Dendritic cell treated with granulocyte-macrophage colony-stimulating factor and Interleukin-4, amounts not matched to agents 40 ng/mL and 50 ng/mL, for 4 days (primary cell): ENCODE results near the gene NEMP2.
"Not testable (repeated sequence)": the region's sequence is repeated elsewhere in the genome, so short reads cannot be mapped to it uniquely, and the experiment has no call there.

Experiments
- H3K27ac Mint-ChIP-seq: one replicate; pipeline ENCODE4 v1.8.0; 2022; ENCODE audit warnings: mild to moderate bottlenecking, mixed read lengths
- H3K27me3 Mint-ChIP-seq: one replicate; pipeline ENCODE4 v1.8.0; 2022; ENCODE audit warnings: mild to moderate bottlenecking, mixed read lengths
- H3K36me3 Mint-ChIP-seq: one replicate; pipeline ENCODE4 v1.8.0; 2022; ENCODE audit warnings: low read depth, mixed read lengths
- H3K4me1 Mint-ChIP-seq: one replicate; pipeline ENCODE4 v1.8.0; 2022; ENCODE audit warnings: low read depth, mixed read lengths
- H3K4me3 Mint-ChIP-seq: one replicate; pipeline ENCODE4 v1.8.0; 2022; ENCODE audit warnings: mild to moderate bottlenecking, moderate library complexity, mixed read lengths
- H3K9me3 Mint-ChIP-seq: one replicate; pipeline ENCODE4 v1.8.0; 2022; ENCODE audit warnings: mixed read lengths
- intact Hi-C: fragments of 100-400 bp; cut with micrococcal nuclease; formaldehyde crosslinking; loops from one replicate; pipeline ENCODE4 v1.15.0; 2022

Gene NEMP2

GRCh38 chr2:190527214-190527613 lies 7.3 kb downstream of the NEMP2 start:
- Mint-ChIP-seq H3K9me3 (no peaks in the 10 kb centered on the region), H3K27ac (no peak overlapping the region), H3K36me3 (no peaks in the 10 kb centered on the region), H3K4me1 (peaks cover 55% of the 10 kb centered on the region), H3K4me3 (no peak overlapping the region), H3K27me3 (no peaks in the 10 kb centered on the region)
- intact Hi-C loops, result no loop called here

GRCh38 chr2:190526105-190526750 lies 8.3 kb downstream of the NEMP2 start:
- peaks cover 58% of the 10 kb centered on the region for H3K4me1 Mint-ChIP-seq
- H3K4me3 Mint-ChIP-seq, result peak overlapping the region; percentile 48
- no peaks in the 10 kb centered on the region for H3K9me3 Mint-ChIP-seq
- no peaks in the 10 kb centered on the region for H3K27me3 Mint-ChIP-seq
- intact Hi-C loops, result no loop called here
- H3K36me3 Mint-ChIP-seq, result no peaks in the 10 kb centered on the region
- H3K27ac Mint-ChIP-seq, result peak overlapping the region; percentile 74

GRCh38 chr2:190524928-190525327 lies 9.6 kb downstream of the NEMP2 start:
- Mint-ChIP-seq H3K27ac (no peak overlapping the region), H3K36me3 (no peaks in the 10 kb centered on the region), H3K4me1 (peaks cover 60% of the 10 kb centered on the region), H3K4me3 (no peak overlapping the region), H3K27me3 (no peaks in the 10 kb centered on the region), H3K9me3 (no peaks in the 10 kb centered on the region)
- intact Hi-C loops, result no loop called here

- no peak overlapping the region for H3K27ac Mint-ChIP-seq
- H3K27me3 Mint-ChIP-seq, result no peaks in the 10 kb centered on the region
- no peaks in the 10 kb centered on the region for H3K9me3 Mint-ChIP-seq
- no peaks in the 10 kb centered on the region for H3K36me3 Mint-ChIP-seq
- H3K4me3 Mint-ChIP-seq, result no peak overlapping the region
- intact Hi-C loops, result no loop called here
- peaks cover 13% of the 10 kb centered on the region for H3K4me1 Mint-ChIP-seq
Measured at GRCh38 chr2:190519975-190520767, 14.4 kb downstream of the NEMP2 start.

GRCh38 chr2:190517468-190517867 lies 17.1 kb downstream of the NEMP2 start:
- H3K9me3 Mint-ChIP-seq, result no peaks in the 10 kb centered on the region
- H3K4me3 Mint-ChIP-seq, result no peak overlapping the region
- peaks cover 6% of the 10 kb centered on the region for H3K36me3 Mint-ChIP-seq
- H3K27me3 Mint-ChIP-seq, result no peaks in the 10 kb centered on the region
- H3K4me1 Mint-ChIP-seq, result peaks cover 13% of the 10 kb centered on the region
- intact Hi-C loops, result no loop called here
- H3K27ac Mint-ChIP-seq, result no peak overlapping the region

GRCh38 chr2:190515687-190516086 lies 18.8 kb downstream of the NEMP2 start:
- no peak overlapping the region for H3K4me3 Mint-ChIP-seq
- no peaks in the 10 kb centered on the region for H3K27me3 Mint-ChIP-seq
- peaks cover 4% of the 10 kb centered on the region for H3K4me1 Mint-ChIP-seq
- intact Hi-C loops, result no loop called here
- H3K9me3 Mint-ChIP-seq, result no peaks in the 10 kb centered on the region
- H3K27ac Mint-ChIP-seq, result no peak overlapping the region
- H3K36me3 Mint-ChIP-seq, result peaks cover 6% of the 10 kb centered on the region

GRCh38 chr2:190514676-190515075 lies 19.8 kb downstream of the NEMP2 start:
- H3K36me3 Mint-ChIP-seq, result peaks cover 13% of the 10 kb centered on the region
- no peak overlapping the region for H3K4me3 Mint-ChIP-seq

GRCh38 chr2:190513877-190514276 lies 20.6 kb downstream of the NEMP2 start:
- Mint-ChIP-seq H3K4me3 (no peak overlapping the region), H3K36me3 (peaks cover 21% of the 10 kb centered on the region), H3K4me1 (no peaks in the 10 kb centered on the region), H3K9me3 (no peaks in the 10 kb centered on the region), H3K27ac (no peak overlapping the region), H3K27me3 (no peaks in the 10 kb centered on the region)
- intact Hi-C loops, result no loop called here

More at GRCh38 chr2:190514676-190515075, 19.8 kb downstream of the NEMP2 start:
- intact Hi-C loops, result no loop called here
- H3K9me3 Mint-ChIP-seq, result no peaks in the 10 kb centered on the region
- no peak overlapping the region for H3K27ac Mint-ChIP-seq
- no peaks in the 10 kb centered on the region for H3K27me3 Mint-ChIP-seq
- no peaks in the 10 kb centered on the region for H3K4me1 Mint-ChIP-seq

- Mint-ChIP-seq H3K27ac (no peak overlapping the region), H3K36me3 (peaks cover 23% of the 10 kb centered on the region), H3K27me3 (no peaks in the 10 kb centered on the region), H3K4me3 (no peak overlapping the region), H3K4me1 (no peaks in the 10 kb centered on the region), H3K9me3 (no peaks in the 10 kb centered on the region)
- intact Hi-C loops, result no loop called here
Measured at GRCh38 chr2:190512539-190513095, 21.9 kb downstream of the NEMP2 start.

GRCh38 chr2:190511104-190511503 lies 23.4 kb downstream of the NEMP2 start:
- no peaks in the 10 kb centered on the region for H3K9me3 Mint-ChIP-seq
- no peaks in the 10 kb centered on the region for H3K4me1 Mint-ChIP-seq
- intact Hi-C loops, result no loop called here
- no peak overlapping the region for H3K27ac Mint-ChIP-seq
- H3K4me3 Mint-ChIP-seq, result no peak overlapping the region
- H3K36me3 Mint-ChIP-seq, result peaks cover 25% of the 10 kb centered on the region
- no peaks in the 10 kb centered on the region for H3K27me3 Mint-ChIP-seq

- H3K4me1 Mint-ChIP-seq, H3K4me3 Mint-ChIP-seq: not testable (repeated sequence)
- intact Hi-C loops, result loop anchor here (5.0 kb wide), 1 partner anchor 423 kb away; no protein-coding TSS in a partner anchor
Measured at GRCh38 chr2:190509895-190510294, 24.6 kb downstream of the NEMP2 start.

GRCh38 chr2:190507135-190507534 lies 27.4 kb downstream of the NEMP2 start:
- intact Hi-C loops, result loop anchor here (5.0 kb wide), 1 partner anchor 420 kb away; no protein-coding TSS in a partner anchor
- peaks cover 8% of the 10 kb centered on the region for H3K4me1 Mint-ChIP-seq
- peaks cover 49% of the 10 kb centered on the region for H3K36me3 Mint-ChIP-seq
- H3K4me3 Mint-ChIP-seq, result no peak overlapping the region
- peak overlapping the region; percentile 10 for H3K27ac Mint-ChIP-seq
- no peaks in the 10 kb centered on the region for H3K9me3 Mint-ChIP-seq
- H3K27me3 Mint-ChIP-seq, result no peaks in the 10 kb centered on the region

More at GRCh38 chr2:190509895-190510294, 24.6 kb downstream of the NEMP2 start:
- not testable (repeated sequence) for H3K9me3 Mint-ChIP-seq, H3K27ac Mint-ChIP-seq, H3K27me3 Mint-ChIP-seq
- peaks cover 35% of the 10 kb centered on the region for H3K36me3 Mint-ChIP-seq

- peak overlapping the region; percentile 10 for H3K27ac Mint-ChIP-seq
- peaks cover 8% of the 10 kb centered on the region for H3K4me1 Mint-ChIP-seq
- intact Hi-C loops, result loop anchor here (5.0 kb wide), 1 partner anchor 419 kb away; no protein-coding TSS in a partner anchor
- no peaks in the 10 kb centered on the region for H3K27me3 Mint-ChIP-seq
- peaks cover 50% of the 10 kb centered on the region for H3K36me3 Mint-ChIP-seq
- H3K4me3 Mint-ChIP-seq, result no peak overlapping the region
- H3K9me3 Mint-ChIP-seq, result no peaks in the 10 kb centered on the region
Measured at GRCh38 chr2:190506666-190507065, 27.9 kb downstream of the NEMP2 start.

GRCh38 chr2:190505696-190506095 lies 28.8 kb downstream of the NEMP2 start:
- Mint-ChIP-seq H3K4me1 (peaks cover 8% of the 10 kb centered on the region), H3K36me3 (peaks cover 58% of the 10 kb centered on the region), H3K4me3 (no peak overlapping the region), H3K27me3 (no peaks in the 10 kb centered on the region), H3K27ac (no peak overlapping the region), H3K9me3 (no peaks in the 10 kb centered on the region)
- intact Hi-C loops, result loop anchor here (5.0 kb wide), 1 partner anchor 418 kb away; no protein-coding TSS in a partner anchor
